ENCODE measurements around the gene LOXL4. TPM values are rescaled to one million over a fixed set of nuclear protein-coding genes. Genes with fewer than 3 reads are reported as not detected.

Gene LOXL4
- total RNA-seq, 1 donor from 2014 or later = 2.9 TPM

DNA sequence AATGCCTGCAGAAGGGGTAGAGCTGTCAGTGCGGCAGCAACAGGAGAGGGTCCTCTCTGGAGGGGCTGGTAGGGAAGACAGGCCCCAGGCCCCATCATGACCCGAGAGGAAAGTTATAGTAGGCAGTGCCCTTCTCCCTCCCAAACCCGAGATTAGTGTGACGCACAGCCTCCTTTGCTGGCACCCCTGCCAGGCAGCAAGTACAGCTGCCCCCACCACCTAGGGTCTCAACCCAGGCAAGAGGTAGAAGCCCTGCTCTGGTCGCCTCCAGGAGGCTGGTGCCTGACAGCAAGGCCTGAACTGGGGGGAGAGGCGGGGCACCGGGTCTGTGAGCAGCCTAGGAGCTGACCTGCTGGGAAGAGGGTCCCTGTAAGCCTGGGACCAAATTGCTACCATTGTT is 15.5 kb downstream of the LOXL4 start:
- Mint-ChIP-seq H3K36me3 (ENCODE audit: unreplicated experiment) (peaks cover 12% of the 10 kb centered on the region), H3K4me3 (ENCODE audit: unreplicated experiment) (no peak overlapping the region), H3K4me1 (ENCODE audit: unreplicated experiment) (peaks cover 3% of the 10 kb centered on the region), H3K27ac (ENCODE audit: unreplicated experiment) (no peak overlapping the region), H3K9me3 (ENCODE audit: unreplicated experiment) (no peaks in the 10 kb centered on the region), H3K27me3 (ENCODE audit: unreplicated experiment) (no peaks in the 10 kb centered on the region)
- DNase-seq (ENCODE audit: extremely low spot score, unreplicated experiment) = no peak
- TF ChIP-seq, protein P1, sequence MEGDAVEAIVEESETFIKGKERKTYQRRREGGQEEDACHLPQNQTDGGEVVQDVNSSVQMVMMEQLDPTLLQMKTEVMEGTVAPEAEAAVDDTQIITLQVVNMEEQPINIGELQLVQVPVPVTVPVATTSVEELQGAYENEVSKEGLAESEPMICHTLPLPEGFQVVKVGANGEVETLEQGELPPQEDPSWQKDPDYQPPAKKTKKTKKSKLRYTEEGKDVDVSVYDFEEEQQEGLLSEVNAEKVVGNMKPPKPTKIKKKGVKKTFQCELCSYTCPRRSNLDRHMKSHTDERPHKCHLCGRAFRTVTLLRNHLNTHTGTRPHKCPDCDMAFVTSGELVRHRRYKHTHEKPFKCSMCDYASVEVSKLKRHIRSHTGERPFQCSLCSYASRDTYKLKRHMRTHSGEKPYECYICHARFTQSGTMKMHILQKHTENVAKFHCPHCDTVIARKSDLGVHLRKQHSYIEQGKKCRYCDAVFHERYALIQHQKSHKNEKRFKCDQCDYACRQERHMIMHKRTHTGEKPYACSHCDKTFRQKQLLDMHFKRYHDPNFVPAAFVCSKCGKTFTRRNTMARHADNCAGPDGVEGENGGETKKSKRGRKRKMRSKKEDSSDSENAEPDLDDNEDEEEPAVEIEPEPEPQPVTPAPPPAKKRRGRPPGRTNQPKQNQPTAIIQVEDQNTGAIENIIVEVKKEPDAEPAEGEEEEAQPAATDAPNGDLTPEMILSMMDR (IDR thresholded peaks at IDR 0.05) = no peak

DNA sequence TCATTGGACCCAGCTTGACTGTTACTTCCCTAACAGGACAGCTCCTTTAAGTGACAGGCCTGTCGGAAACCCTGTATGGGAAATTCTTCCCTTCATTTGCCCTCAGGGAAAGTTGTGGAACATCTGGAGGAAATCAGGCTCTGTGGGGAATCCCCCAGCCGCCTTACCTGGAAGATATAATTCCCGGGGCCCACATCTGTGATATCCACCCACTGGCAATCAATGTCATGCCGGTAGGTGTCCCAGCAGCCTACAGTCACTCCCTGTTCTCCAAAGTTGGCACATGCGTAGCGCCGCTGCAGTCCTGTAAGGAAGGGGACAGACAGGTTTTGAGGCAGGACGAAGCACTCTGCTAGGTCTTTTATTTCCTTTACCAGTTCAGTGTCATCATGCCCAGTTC is 16.6 kb downstream of the LOXL4 start:
- Mint-ChIP-seq H3K9me3 (ENCODE audit: unreplicated experiment) (no peaks in the 10 kb centered on the region), H3K4me1 (ENCODE audit: unreplicated experiment) (peaks cover 9% of the 10 kb centered on the region), H3K27me3 (ENCODE audit: unreplicated experiment) (no peaks in the 10 kb centered on the region), H3K27ac (ENCODE audit: unreplicated experiment) (no peak overlapping the region), H3K4me3 (ENCODE audit: unreplicated experiment) (no peak overlapping the region), H3K36me3 (ENCODE audit: unreplicated experiment) (peaks cover 17% of the 10 kb centered on the region)
- TF ChIP-seq, protein P1 (IDR thresholded peaks at IDR 0.05) = no peak
- DNase-seq (ENCODE audit: extremely low spot score, unreplicated experiment) = peak; percentile 68

- H3K36me3 Mint-ChIP-seq (ENCODE audit: unreplicated experiment) = peaks cover 19% of the 10 kb centered on the region
- H3K4me1 Mint-ChIP-seq (ENCODE audit: unreplicated experiment) = peaks cover 5% of the 10 kb centered on the region
- no peaks in the 10 kb centered on the region for H3K9me3 Mint-ChIP-seq (ENCODE audit: unreplicated experiment)
- H3K27ac Mint-ChIP-seq (ENCODE audit: unreplicated experiment) = no peak overlapping the region
- H3K27me3 Mint-ChIP-seq (ENCODE audit: unreplicated experiment) = no peaks in the 10 kb centered on the region
- TF ChIP-seq, protein P1 (IDR thresholded peaks at IDR 0.05) = no peak
- no peak for DNase-seq (ENCODE audit: extremely low spot score, unreplicated experiment)
- no peak overlapping the region for H3K4me3 Mint-ChIP-seq (ENCODE audit: unreplicated experiment)
These were observed 18.9 kb downstream of the LOXL4 start for GRCh38 chr10:98249134-98249533.

DNA sequence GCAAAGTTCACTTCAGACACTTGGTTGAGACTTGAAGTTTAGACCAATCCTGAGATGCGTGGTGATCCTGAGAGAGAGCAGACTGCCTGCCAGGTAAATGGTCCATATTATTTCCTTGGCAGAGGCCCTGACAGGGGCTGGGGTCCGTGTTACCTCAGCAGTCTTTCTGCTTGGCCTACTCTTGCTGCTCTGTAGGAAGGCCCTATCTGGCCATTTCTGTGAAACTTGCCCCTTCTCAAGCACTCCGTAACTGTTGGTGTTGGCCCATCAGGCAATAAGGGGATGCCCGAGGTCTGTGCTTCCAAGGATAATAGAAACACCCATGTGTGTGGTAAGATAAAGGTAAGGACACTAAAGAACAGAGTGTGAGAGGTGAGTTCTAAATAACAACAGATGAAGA is 20.0 kb downstream of the LOXL4 start:
- Mint-ChIP-seq H3K4me1 (ENCODE audit: unreplicated experiment) (peaks cover 5% of the 10 kb centered on the region), H3K9me3 (ENCODE audit: unreplicated experiment) (no peaks in the 10 kb centered on the region), H3K27ac (ENCODE audit: unreplicated experiment) (no peak overlapping the region), H3K4me3 (ENCODE audit: unreplicated experiment) (no peak overlapping the region), H3K27me3 (ENCODE audit: unreplicated experiment) (no peaks in the 10 kb centered on the region), H3K36me3 (ENCODE audit: unreplicated experiment) (peaks cover 23% of the 10 kb centered on the region)
- DNase-seq (ENCODE audit: extremely low spot score, unreplicated experiment) = peak; percentile 65
- TF ChIP-seq, protein P1 (IDR thresholded peaks at IDR 0.05) = no peak

DNA sequence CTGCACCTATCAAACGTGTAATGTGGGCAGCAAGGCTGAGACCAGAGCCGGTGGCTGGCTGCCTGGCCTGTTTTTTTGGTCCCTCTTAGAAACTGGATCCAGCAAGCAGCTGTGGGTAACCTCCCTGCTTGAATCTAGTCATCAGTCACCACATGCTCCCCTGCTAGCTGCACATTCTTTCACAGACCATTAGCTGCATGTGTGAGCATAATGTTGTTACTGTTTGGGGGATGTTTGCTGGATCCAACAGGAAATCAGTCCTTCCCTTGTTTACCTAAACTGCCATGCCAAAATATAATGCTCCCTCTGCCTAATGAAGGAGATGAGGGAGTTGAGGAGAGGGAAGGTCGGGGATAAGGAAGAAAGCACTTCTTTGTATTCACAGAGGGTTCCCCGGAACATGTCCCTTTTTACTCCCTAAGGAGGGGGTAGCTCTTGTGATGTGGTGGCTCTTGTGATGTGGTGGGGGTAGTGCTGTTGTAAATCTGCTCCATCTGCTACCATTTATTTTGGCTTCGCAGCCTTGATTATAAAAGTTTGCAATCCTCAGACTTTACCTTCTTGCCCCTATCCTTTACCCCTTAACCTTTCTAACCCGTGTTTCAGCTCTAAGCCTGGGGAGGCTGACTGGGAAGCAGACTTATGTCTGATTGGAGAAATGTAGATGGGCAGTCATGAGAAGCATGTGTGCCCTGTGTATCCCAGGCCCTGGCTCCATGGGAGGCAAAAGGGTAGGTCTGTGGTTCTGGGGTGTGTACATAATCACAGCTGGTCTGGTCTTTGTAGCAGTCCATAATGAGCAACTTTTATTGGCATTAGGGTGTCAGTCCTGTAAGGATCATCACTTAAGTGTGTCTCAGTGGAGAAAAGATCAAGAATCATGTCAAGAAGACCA is 20.8 kb downstream of the LOXL4 start:
- peaks cover 5% of the 10 kb centered on the region for H3K4me1 Mint-ChIP-seq (ENCODE audit: unreplicated experiment)
- H3K27me3 Mint-ChIP-seq (ENCODE audit: unreplicated experiment) = no peaks in the 10 kb centered on the region
- no peak for DNase-seq (ENCODE audit: extremely low spot score, unreplicated experiment)
- peaks cover 23% of the 10 kb centered on the region for H3K36me3 Mint-ChIP-seq (ENCODE audit: unreplicated experiment)
- no peak overlapping the region for H3K4me3 Mint-ChIP-seq (ENCODE audit: unreplicated experiment)
- H3K27ac Mint-ChIP-seq (ENCODE audit: unreplicated experiment) = no peak overlapping the region
- TF ChIP-seq, protein P1 (IDR thresholded peaks at IDR 0.05) = no peak
- no peaks in the 10 kb centered on the region for H3K9me3 Mint-ChIP-seq (ENCODE audit: unreplicated experiment)
